HepG2 (cell line): ENCODE data around the gene IRF2. TPM values are rescaled to one million over a fixed set of nuclear protein-coding genes. Genes with fewer than 3 reads are reported as not detected.
A peak's percentile ranks its signal among the peaks of the same experiment; 100 is the strongest.

Source experiments
- ATF7-NPFF ChIP-seq: sonication (generic); formaldehyde crosslinking; IDR thresholded peaks from 2 replicates; pipeline ENCODE4 v1.8.1; 2023; ENCODE audit warnings: mild to moderate bottlenecking, low read depth, missing genetic modification reagents, moderate library complexity
- MED1 ChIP-seq: sonication (generic); formaldehyde crosslinking; IDR thresholded peaks from 2 replicates; pipeline ENCODE4 v1.4.0; 2020; ENCODE audit warnings: missing genetic modification reagents
- MYNN ChIP-seq: sonication (generic); formaldehyde crosslinking; IDR thresholded peaks from 2 replicates; pipeline ENCODE4 v1.4.0; 2020; ENCODE audit warnings: mild to moderate bottlenecking, low read depth, missing genetic modification reagents
- POLR2AphosphoS2 ChIP-seq: IDR thresholded peaks from 2 replicates; pipeline ENCODE4 v1.6.1; 2011; ENCODE audit warnings: low read depth, low read length, improper control_type of control experiment
- RELA ChIP-seq: sonication (generic); formaldehyde crosslinking; IDR thresholded peaks from 2 replicates; pipeline ENCODE4 v1.4.0; 2020; ENCODE audit warnings: missing genetic modification reagents
- RERE ChIP-seq: IDR thresholded peaks from 2 replicates; pipeline ENCODE4 v1.6.1; 2016; ENCODE audit warnings: low read depth, missing genetic modification reagents, missing compliant biosample characterization
- THAP9 ChIP-seq: sonication (generic); formaldehyde crosslinking; IDR thresholded peaks from 2 replicates; pipeline ENCODE4; 2020; ENCODE audit warnings: missing genetic modification reagents, mild to moderate bottlenecking, borderline replicate concordance
- ZNF160 ChIP-seq: sonication (generic); formaldehyde crosslinking; IDR thresholded peaks from 2 replicates; pipeline ENCODE4 v1.8.0; 2022; ENCODE audit warnings: mild to moderate bottlenecking, inconsistent platforms, missing genetic modification reagents
- polyA plus RNA-seq, 8 experiments: library from polyadenylated mRNA; depleted of rRNA in 3 of 8; stranded (reverse) in 7 of 8; unstranded in 1 of 8; fragments of >200 nt; fragmentation: Illumina TruSeq in 4 of 8; extraction: Trizol in 4 of 8; gene quantifications; 2 replicates each; pipeline versions ENCODE4 v1.2.1 to v1.2.3, GENCODE V29; 2011 to 2016; ENCODE audit warnings: low read depth in 4 of 8, missing spikeins in 1 of 8, mixed read lengths in 1 of 8; ENCODE audit not compliant: insufficient read depth in 1 of 8
- total RNA-seq, 5 experiments: library from RNA; depleted of rRNA; stranded (reverse); fragments of >200 nt; fragmentation: Illumina TruSeq; extraction: Trizol; gene quantifications; 2 replicates each; pipeline ENCODE4 v1.2.3, GENCODE V29; 2016; ENCODE audit warnings: low read depth in 1 of 5

The IRF2 gene
- total and polyA plus RNA-seq, 2 of the 13 experiments (the other 11 are each of a cell fraction or from before 2014, with no cell fraction given) = 15.5 to 28.8 TPM

- no peak for TF ChIP-seq THAP9
- TF ChIP-seq MYNN (CRISPR knock-in tag) = no peak
- no peak for TF ChIP-seq RELA (CRISPR knock-in tag)
- peak; percentile 67 for TF ChIP-seq ATF7-NPFF (CRISPR knock-in tag)
- no peak for TF ChIP-seq ZNF160 (CRISPR knock-in tag)
- TF ChIP-seq MED1 (CRISPR knock-in tag) = peak; percentile 94
- no peak; the same call in none of the 2 replicates for TF ChIP-seq RERE (CRISPR knock-in tag)
- peak; percentile 68; the same call in 1 of the 2 replicates for TF ChIP-seq POLR2AphosphoS2
Measured at GRCh38 chr4:184348311-184349233, 125.8 kb downstream of the IRF2 start (continued).
